IMR-90 (cell line): ENCODE data around the gene AICDA. TPM values are rescaled to one million over a fixed set of nuclear protein-coding genes. Genes with fewer than 3 reads are reported as not detected.

Source experiments
- ATAC-seq: fragments of 200-7000 bp; cut with Tn5 transposase; 2 replicates; pipeline ENCODE4 v1.9.1; 2020; ENCODE audit warnings: low read depth, mild to moderate bottlenecking, moderate library complexity
- BruUV-seq: library from RNA; stranded (reverse); fragments of 400-500 nt; replicated peaks from 2 replicates; lab custom pipeline; 2021; lab: Mats Ljungman, UMichigan
- CTCF ChIA-PET: fragments of 300-600 bp; formaldehyde crosslinking; extraction: SDS; loops from one replicate; lab custom pipeline; 2021; ENCODE audit warnings: antibody characterized with exemption; lab: Yijun Ruan, JAX
- POLR2A ChIA-PET: fragments of 300-600 bp; sonication (Branson Sonifier 250); formaldehyde crosslinking; loops from one replicate; lab custom pipeline; 2022; ENCODE audit warnings: antibody characterized with exemption; ENCODE audit not compliant: unreplicated experiment; lab: Charles Lee
- DNase-seq: peaks from one replicate; pipeline ENCODE4 v3.0.0; 2013
- H2AFZ ChIP-seq: replicated peaks from 2 replicates; pipeline ENCODE3; 2013; ENCODE audit warnings: low read length, mild to moderate bottlenecking; ENCODE audit not compliant: poor library complexity
- H2AK5ac ChIP-seq: 2 replicates; pipeline ENCODE4 v1.6.1; 2013; ENCODE audit warnings: low read depth, low read length, inconsistent platforms
- H2AK9ac ChIP-seq: replicated peaks from 2 replicates; pipeline ENCODE3; 2013; ENCODE audit warnings: mild to moderate bottlenecking, low read depth, low read length, moderate library complexity; ENCODE audit not compliant: poor library complexity
- H2BK120ac ChIP-seq: 2 replicates; pipeline ENCODE4 v1.6.1; 2013; ENCODE audit warnings: low read depth, low read length, inconsistent platforms
- H2BK15ac ChIP-seq: 3 replicates; pipeline ENCODE4 v1.6.1; 2013; ENCODE audit warnings: low read depth, low read length, inconsistent platforms
- H2BK20ac ChIP-seq: 2 replicates; pipeline ENCODE4 v1.6.1; 2013; ENCODE audit warnings: low read depth, mild to moderate bottlenecking, inconsistent platforms, low read length, moderate library complexity
- H2BK5ac ChIP-seq: 2 replicates; pipeline ENCODE4 v1.6.1; 2013; ENCODE audit warnings: mild to moderate bottlenecking, low read depth, low read length, inconsistent platforms; ENCODE audit not compliant: poor library complexity, severe bottlenecking
- H3K14ac ChIP-seq: replicated peaks from 2 replicates; pipeline ENCODE4 v1.6.1; 2013; ENCODE audit warnings: low read depth, low read length, inconsistent platforms
- H3K18ac ChIP-seq: 2 replicates; pipeline ENCODE4 v1.6.1; 2013; ENCODE audit warnings: low read depth, low read length, control low read depth
- H3K23ac ChIP-seq: 2 replicates; pipeline ENCODE4 v1.6.1; 2013; ENCODE audit warnings: low read depth, low read length, inconsistent platforms
- H3K27ac ChIP-seq: 2 replicates; pipeline ENCODE4 v1.5.1; 2013; ENCODE audit warnings: mild to moderate bottlenecking, control low read depth, low read length; ENCODE audit not compliant: insufficient read depth
- H3K27me3 ChIP-seq: 2 replicates; pipeline ENCODE4 v1.6.1; 2013; ENCODE audit warnings: low read length; ENCODE audit not compliant: control insufficient read depth, insufficient read depth
- H3K36me3 ChIP-seq: 2 replicates; pipeline ENCODE4 v1.6.1; 2013; ENCODE audit warnings: low read length, mixed read lengths; ENCODE audit not compliant: control insufficient read depth, insufficient read depth
- H3K4ac ChIP-seq: 2 replicates; pipeline ENCODE4 v1.6.1; 2013; ENCODE audit warnings: low read depth, low read length, inconsistent platforms
- H3K4me1 ChIP-seq: 2 replicates; pipeline ENCODE4 v1.6.1; 2013; ENCODE audit warnings: low read length, mixed read lengths; ENCODE audit not compliant: control insufficient read depth, insufficient read depth
- H3K4me2 ChIP-seq: 2 replicates; pipeline ENCODE4 v1.6.1; 2013; ENCODE audit warnings: low read depth, mild to moderate bottlenecking, control low read depth, low read length, moderate library complexity
- H3K4me3 ChIP-seq: 2 replicates; pipeline ENCODE4 v1.5.1; 2013; ENCODE audit warnings: low read depth, mild to moderate bottlenecking, control low read depth, low read length, moderate library complexity; ENCODE audit not compliant: insufficient read depth
- H3K56ac ChIP-seq: 2 replicates; pipeline ENCODE4 v1.6.1; 2013; ENCODE audit warnings: low read length, inconsistent platforms; ENCODE audit not compliant: insufficient read depth; ENCODE audit errors: extremely low read depth
- H3K79me1 ChIP-seq, 2 experiments: 2 replicates each; pipeline ENCODE4 v1.6.1; 2013; ENCODE audit warnings: low read length in 2 of 2, inconsistent platforms in 1 of 2, low read depth in 1 of 2
- H3K9ac ChIP-seq: 2 replicates; pipeline ENCODE4 v1.6.1; 2013; ENCODE audit warnings: low read depth, low read length, control low read depth
- H3K9me1 ChIP-seq: 2 replicates; pipeline ENCODE4 v1.6.1; 2013; ENCODE audit warnings: low read length, inconsistent platforms; ENCODE audit not compliant: insufficient read depth
- H3K9me3 ChIP-seq: 2 replicates; pipeline ENCODE4 v1.6.1; 2013; ENCODE audit warnings: low read length; ENCODE audit not compliant: control insufficient read depth, insufficient read depth
- H4K20me1 ChIP-seq: 2 replicates; pipeline ENCODE4 v1.6.1; 2013; ENCODE audit warnings: low read length, inconsistent platforms; ENCODE audit not compliant: insufficient read depth
- H4K5ac ChIP-seq: 2 replicates; pipeline ENCODE4 v1.6.1; 2013; ENCODE audit warnings: mild to moderate bottlenecking, low read depth, low read length, control low read depth
- H4K8ac ChIP-seq, 2 experiments: 2 replicates each; pipeline ENCODE4 v1.6.1; 2013; ENCODE audit warnings: low read depth in 2 of 2, low read length in 2 of 2, control low read depth in 1 of 2, inconsistent platforms in 1 of 2
- H4K91ac ChIP-seq: 2 replicates; pipeline ENCODE4 v1.6.1; 2013; ENCODE audit warnings: low read depth, low read length, inconsistent platforms; ENCODE audit not compliant: insufficient read depth
- BHLHE40 ChIP-seq: fragments of 150-350 bp; IDR thresholded peaks from 2 replicates; pipeline ENCODE4 v1.6.1; 2016; ENCODE audit warnings: mild to moderate bottlenecking, low read depth, low read length
- CHD1 ChIP-seq: IDR thresholded peaks from 2 replicates; pipeline ENCODE4 v1.6.1; 2012; ENCODE audit warnings: low read depth, low read length, improper control_type of control experiment
- CTCF ChIP-seq: conservative IDR thresholded peaks from 2 replicates; pipeline ENCODE4 v1.5.1; 2012; ENCODE audit warnings: mild to moderate bottlenecking, low read depth, low read length, improper control_type of control experiment
- FOS ChIP-seq: fragments of 150-350 bp; IDR thresholded peaks from 2 replicates; pipeline ENCODE4 v1.6.1; 2016; ENCODE audit warnings: low read depth, low read length
- MAFK ChIP-seq: IDR thresholded peaks from 2 replicates; pipeline ENCODE4 v1.6.1; 2012; ENCODE audit warnings: low read depth, low read length, improper control_type of control experiment
- MAZ ChIP-seq: IDR thresholded peaks from 2 replicates; pipeline ENCODE4 v1.6.1; 2012; ENCODE audit warnings: low read depth, mild to moderate bottlenecking, low read length, improper control_type of control experiment, moderate library complexity, borderline replicate concordance
- NFE2L2 ChIP-seq: fragments of 150-350 bp; IDR thresholded peaks from 2 replicates; pipeline ENCODE4 v1.6.1; 2016; ENCODE audit warnings: low read depth, mild to moderate bottlenecking, low read length
- POLR2A ChIP-seq: IDR thresholded peaks from 2 replicates; pipeline ENCODE4 v1.6.1; 2012; ENCODE audit warnings: mild to moderate bottlenecking, low read depth, low read length
- RAD21 ChIP-seq: IDR thresholded peaks from 2 replicates; pipeline ENCODE4 v1.6.1; 2012; ENCODE audit warnings: low read length, improper control_type of control experiment
- RFX5 ChIP-seq: IDR thresholded peaks from 2 replicates; pipeline ENCODE4 v1.8.0; 2012; ENCODE audit warnings: low read depth, mild to moderate bottlenecking, low read length, moderate library complexity
- SMC3 ChIP-seq: fragments of 150-350 bp; IDR thresholded peaks from 2 replicates; pipeline ENCODE4 v1.6.1; 2016; ENCODE audit warnings: low read depth, mild to moderate bottlenecking, antibody characterized with exemption, low read length, moderate library complexity
- USF2 ChIP-seq: fragments of 150-350 bp; IDR thresholded peaks from 2 replicates; pipeline ENCODE4 v1.6.1; 2017; ENCODE audit warnings: mild to moderate bottlenecking, antibody characterized with exemption, low read length, low read depth
- WGBS, 2 experiments: methylation state at CpG; one replicate each; pipeline versions ENCODE4 v1.1.5 to v1.1.7; 2013; ENCODE audit warnings: missing lambda C conversion rate in 2 of 2; ENCODE audit not compliant: insufficient read length in 1 of 2; ENCODE audit errors: extremely low coverage in 2 of 2; 5-methylcytosine and 5-hydroxymethylcytosine counted together
- dilution Hi-C: fragments of 300-500 bp; cut with HindIII; formaldehyde crosslinking; loops from one replicate; pipeline ENCODE4 v1.14.3; 2018; ENCODE audit warnings: low sequenced_read_pairs; ENCODE audit not compliant: unreplicated experiment
- in situ Hi-C: fragments of 300-500 bp; cut with MboI; formaldehyde crosslinking; loops from 3 replicates; pipeline ENCODE4 v1.14.3; 2019; ENCODE audit warnings: low sequenced_read_pairs, inconsistent platforms, mixed read lengths
- intact Hi-C: fragments of 100-400 bp; cut with micrococcal nuclease; formaldehyde crosslinking; loops from 2 replicates; pipeline ENCODE4 v1.10.0; 2022
- polyA plus RNA-seq, 3 experiments: library from polyadenylated mRNA; depleted of rRNA; stranded (reverse); fragments of >200 nt; gene quantifications; 2 replicates each; pipeline ENCODE4 v1.2.3, GENCODE V29; 2012; ENCODE audit warnings: low replicate concordance in 1 of 3
- total RNA-seq: library from RNA; depleted of rRNA; stranded (reverse); fragments of >200 nt; gene quantifications from 2 replicates; pipeline ENCODE4 v1.2.3, GENCODE V29; 2012
- TF ChIP-seq, protein P1 (sequence below): fragments of 150-350 bp; IDR thresholded peaks from 2 replicates; pipeline ENCODE4 v1.6.1; 2016; ENCODE audit warnings: low read depth, mild to moderate bottlenecking, low read length, moderate library complexity, borderline replicate concordance

AICDA gene
- total and polyA plus RNA-seq, 2 of the 4 experiments (the other 2 are of a cell fraction), result not detected

DNA sequence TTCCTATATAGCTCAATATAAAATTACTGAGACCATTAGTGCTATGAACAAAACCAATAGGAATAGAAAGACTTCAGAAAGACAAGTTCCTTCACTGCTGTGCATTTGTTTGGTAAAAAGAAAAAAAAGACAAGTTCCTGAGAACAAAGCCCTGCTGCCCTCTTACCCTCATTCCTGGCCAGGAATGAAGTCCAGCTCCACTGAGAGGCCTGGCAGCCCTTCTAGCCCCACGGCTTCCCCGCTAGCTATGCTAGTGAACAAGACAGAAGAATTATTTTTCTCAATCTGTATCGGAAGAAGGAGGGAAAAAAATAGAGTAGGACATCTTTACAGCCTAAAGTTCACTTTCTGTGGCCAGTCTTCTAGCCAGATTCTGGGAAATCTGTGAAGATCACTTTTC lies 48.4 kb upstream of the AICDA start:
- Histone ChIP-seq H3K9me3 (no peaks in the 10 kb centered on the region), H3K79me1 (no peaks in the 10 kb centered on the region), H2BK20ac (no peak overlapping the region), H2AK5ac (no peak overlapping the region), H4K91ac (no peak overlapping the region), H3K23ac (no peak overlapping the region), H3K4ac (no peak overlapping the region), H4K20me1 (no peaks in the 10 kb centered on the region), H3K56ac (no peak overlapping the region), H4K5ac (no peak overlapping the region), H3K9ac (no peak overlapping the region), H3K4me1 (no peaks in the 10 kb centered on the region), H3K18ac (no peak overlapping the region), H3K27ac (no peak overlapping the region), H3K9me1 (no peaks in the 10 kb centered on the region), H2BK120ac (no peak overlapping the region), H2BK5ac (no peak overlapping the region), H2BK15ac (no peak overlapping the region), H3K4me2 (no peak overlapping the region), H3K27me3 (peaks cover 12% of the 10 kb centered on the region), H2AK9ac (no peak overlapping the region), H3K4me3 (no peak overlapping the region), H2AFZ (no peak overlapping the region), H3K36me3 (no peaks in the 10 kb centered on the region), H3K14ac (no peak overlapping the region), H4K8ac (no peak overlapping the region)
- ATAC-seq, result no peak
- dilution Hi-C loops (no loop called here), in situ Hi-C loops (no loop called here), intact Hi-C loops (no loop called here)
- DNase-seq, result no peak
- ChIA-PET CTCF (no interaction called here), POLR2A (no interaction called here)
- WGBS, 2 experiments, result no CpG with 5 or more reads among the region's 3 CpGs
- no TSS peak for BruUV-seq
- no peak for TF ChIP-seq RAD21
- no peak for TF ChIP-seq MAZ
- no peak for TF ChIP-seq CHD1
- no peak for TF ChIP-seq SMC3
- TF ChIP-seq USF2, result no peak
- TF ChIP-seq, protein P1, sequence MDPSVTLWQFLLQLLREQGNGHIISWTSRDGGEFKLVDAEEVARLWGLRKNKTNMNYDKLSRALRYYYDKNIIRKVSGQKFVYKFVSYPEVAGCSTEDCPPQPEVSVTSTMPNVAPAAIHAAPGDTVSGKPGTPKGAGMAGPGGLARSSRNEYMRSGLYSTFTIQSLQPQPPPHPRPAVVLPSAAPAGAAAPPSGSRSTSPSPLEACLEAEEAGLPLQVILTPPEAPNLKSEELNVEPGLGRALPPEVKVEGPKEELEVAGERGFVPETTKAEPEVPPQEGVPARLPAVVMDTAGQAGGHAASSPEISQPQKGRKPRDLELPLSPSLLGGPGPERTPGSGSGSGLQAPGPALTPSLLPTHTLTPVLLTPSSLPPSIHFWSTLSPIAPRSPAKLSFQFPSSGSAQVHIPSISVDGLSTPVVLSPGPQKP, result no peak
- TF ChIP-seq NFE2L2, result no peak
- TF ChIP-seq FOS, result no peak
- no peak for TF ChIP-seq CTCF
- TF ChIP-seq BHLHE40, result no peak
- no peak for TF ChIP-seq POLR2A
- no peak for TF ChIP-seq MAFK
- TF ChIP-seq RFX5, result no peak
